Psoas muscle (tissue), 8 donors: ENCODE measurements around the gene PVR. TPM values are rescaled to one million over a fixed set of nuclear protein-coding genes. Genes with fewer than 3 reads are reported as not detected.

Source experiments
- ATAC-seq, 4 donors: fragments of 200-7000 bp; cut with Tn5 transposase; one replicate each; pipeline ENCODE4 v1.9.1; 2020; ENCODE audit warnings: moderate library complexity in 3 of 4, mild to moderate bottlenecking in 2 of 4
- DNase-seq, 2 donors: peaks; one replicate each; pipeline ENCODE4 v3.0.0-alpha.2; 2020
- H3K27ac ChIP-seq: fragments of 200-600 bp; one replicate; pipeline ENCODE4 v1.8.0; 2022
- H3K27me3 ChIP-seq, 3 donors: fragments of 200-600 bp in 1 of 3; one replicate each; pipeline versions ENCODE4 v1.6.1 to v1.8.0; 2013 to 2022; ENCODE audit warnings: low read length in 2 of 3, mild to moderate bottlenecking in 2 of 3, moderate library complexity in 1 of 3; ENCODE audit not compliant: insufficient read depth in 3 of 3
- H3K36me3 ChIP-seq, 2 donors: fragments of 200-600 bp in 1 of 2; one replicate each; pipeline versions ENCODE4 v1.6.1 to v1.8.0; 2013 to 2022; ENCODE audit warnings: low read depth in 1 of 2, mild to moderate bottlenecking in 1 of 2, moderate library complexity in 1 of 2; ENCODE audit not compliant: insufficient read depth in 1 of 2
- H3K4me1 ChIP-seq: fragments of 200-600 bp; one replicate; pipeline ENCODE4 v1.8.0; 2022
- H3K4me3 ChIP-seq: fragments of 200-600 bp; one replicate; pipeline ENCODE4 v1.8.0; 2022; ENCODE audit warnings: mild to moderate bottlenecking
- H3K9me3 ChIP-seq: fragments of 200-600 bp; one replicate; pipeline ENCODE4 v1.8.0; 2022
- WGBS, 3 donors: extraction: QIAGEN DNeasy Blood & Tissue Kit; methylation state at CpG; one replicate each; pipeline versions ENCODE4 v1.1.6 to v1.1.7; 2013; 5-methylcytosine and 5-hydroxymethylcytosine counted together
- intact Hi-C, 2 donors: fragments of 100-400 bp; cut with DNase I; formaldehyde crosslinking; loops; one replicate each; pipeline versions ENCODE4 v1.11.0 to v1.14.2; 2022
- polyA plus RNA-seq, 3 donors: library from polyadenylated mRNA; stranded (reverse); fragments of 200-250 nt; gene quantifications; one replicate each; pipeline ENCODE4 v1.2.3, GENCODE V29; 2013
- total RNA-seq, 4 donors: library from RNA; stranded (reverse); fragmentation: NEBNext Ultra II Directional in 2 of 4; extraction: Animal tissue kit (Norgen Biotek cat#: 25700) in 2 of 4; gene quantifications; one replicate each; pipeline versions ENCODE4 v1.2.1 to v1.2.4, GENCODE V29; 2021 to 2023
- TF ChIP-seq, protein P1 (sequence below): fragments of 200-600 bp; IDR thresholded peaks from one replicate; pipeline ENCODE4 v1.8.0; 2022; ENCODE audit warnings: antibody characterized with exemption
- donor health status: healthy with polysubstance abuse.
- donor health status: DM: no; HTN: no; CAD: no; lungs with moderate emphysema.
- donor health status: Bipolar disorder and iron deficiency.
- donor health status: healthy.
- donor health status: DM: yes; HTN: yes; CAD: no.
- donor health status: DM: no; HTN: no; CAD: no.
- donor health status: DM: no; HTN: no; CAD: no.
- donor health status: DM: yes; HTN: yes; CAD: no.

PVR gene
- total and polyA plus RNA-seq, 7 donors: 21.0 to 117 (median 44.4) TPM

DNA sequence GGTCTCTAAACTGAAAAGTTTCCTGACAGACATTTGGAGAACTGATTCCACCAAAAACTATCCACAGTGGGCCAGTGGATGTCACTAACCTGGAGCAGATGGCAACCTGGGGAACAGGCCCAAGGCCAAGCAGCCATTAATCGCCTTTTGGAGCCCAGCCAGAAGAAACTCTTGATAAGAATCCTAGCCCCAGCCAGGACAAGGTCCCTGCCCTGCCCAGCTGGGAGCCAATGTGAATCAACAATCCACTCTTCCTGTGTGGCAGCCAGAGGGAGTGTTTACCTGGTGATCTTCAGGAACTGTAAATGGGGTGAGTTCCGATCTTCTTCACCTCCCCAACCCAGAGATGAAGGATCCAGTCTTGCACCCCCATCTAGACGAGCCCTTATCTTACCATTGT is 44.8 kb upstream of the PVR start:
- no peaks in the 10 kb centered on the region for H3K36me3 ChIP-seq
- H3K27me3 ChIP-seq: peaks cover 0 to 26% (median 3%) of the 10 kb centered on the region in 3 donors
- DNase-seq: no peak
- no peak for ATAC-seq
- H3K9me3 ChIP-seq: peaks cover 3% of the 10 kb centered on the region
- 68 to 78% (median 68%) methylated on average over 3 of the region's 3 CpGs for WGBS, 3 donors
- no peak overlapping the region for H3K4me3 ChIP-seq
- intact Hi-C loops: no loop called here
- TF ChIP-seq, protein P1, sequence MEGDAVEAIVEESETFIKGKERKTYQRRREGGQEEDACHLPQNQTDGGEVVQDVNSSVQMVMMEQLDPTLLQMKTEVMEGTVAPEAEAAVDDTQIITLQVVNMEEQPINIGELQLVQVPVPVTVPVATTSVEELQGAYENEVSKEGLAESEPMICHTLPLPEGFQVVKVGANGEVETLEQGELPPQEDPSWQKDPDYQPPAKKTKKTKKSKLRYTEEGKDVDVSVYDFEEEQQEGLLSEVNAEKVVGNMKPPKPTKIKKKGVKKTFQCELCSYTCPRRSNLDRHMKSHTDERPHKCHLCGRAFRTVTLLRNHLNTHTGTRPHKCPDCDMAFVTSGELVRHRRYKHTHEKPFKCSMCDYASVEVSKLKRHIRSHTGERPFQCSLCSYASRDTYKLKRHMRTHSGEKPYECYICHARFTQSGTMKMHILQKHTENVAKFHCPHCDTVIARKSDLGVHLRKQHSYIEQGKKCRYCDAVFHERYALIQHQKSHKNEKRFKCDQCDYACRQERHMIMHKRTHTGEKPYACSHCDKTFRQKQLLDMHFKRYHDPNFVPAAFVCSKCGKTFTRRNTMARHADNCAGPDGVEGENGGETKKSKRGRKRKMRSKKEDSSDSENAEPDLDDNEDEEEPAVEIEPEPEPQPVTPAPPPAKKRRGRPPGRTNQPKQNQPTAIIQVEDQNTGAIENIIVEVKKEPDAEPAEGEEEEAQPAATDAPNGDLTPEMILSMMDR: no peak
- no peak overlapping the region for H3K27ac ChIP-seq
- no peaks in the 10 kb centered on the region for H3K4me1 ChIP-seq

DNA sequence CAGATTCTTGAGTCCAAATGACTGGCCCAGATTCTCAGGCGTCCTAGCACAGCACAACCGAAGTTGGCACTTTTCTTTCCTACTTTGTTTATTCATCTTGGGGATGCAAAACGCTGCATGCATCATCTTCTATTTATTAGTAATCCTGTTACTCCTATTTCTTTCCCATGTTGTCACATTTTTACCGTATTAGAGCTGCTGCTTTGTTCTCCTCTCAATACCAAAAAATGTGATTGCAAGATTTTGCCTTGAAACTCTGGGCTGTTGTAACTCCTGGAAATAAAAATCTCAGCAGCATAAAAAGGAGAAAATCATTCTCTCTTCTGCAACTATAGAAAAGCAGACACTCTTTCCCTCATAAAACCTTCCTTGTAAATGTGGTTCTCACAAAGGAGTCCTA is 43.2 kb upstream of the PVR start:
- Histone ChIP-seq H3K4me1 (no peaks in the 10 kb centered on the region), H3K36me3 (no peaks in the 10 kb centered on the region), H3K4me3 (no peak overlapping the region), H3K27ac (no peak overlapping the region), H3K9me3 (peaks cover 3% of the 10 kb centered on the region), H3K27me3 (peaks cover 0 to 20% (median 3%) of the 10 kb centered on the region in 3 donors)
- TF ChIP-seq, protein P1: no peak
- no peak for ATAC-seq
- DNase-seq: no peak
- intact Hi-C loops: no loop called here
- WGBS, 3 donors: 58 to 59% (median 59%) methylated on average over 4 of the region's 4 CpGs

DNA sequence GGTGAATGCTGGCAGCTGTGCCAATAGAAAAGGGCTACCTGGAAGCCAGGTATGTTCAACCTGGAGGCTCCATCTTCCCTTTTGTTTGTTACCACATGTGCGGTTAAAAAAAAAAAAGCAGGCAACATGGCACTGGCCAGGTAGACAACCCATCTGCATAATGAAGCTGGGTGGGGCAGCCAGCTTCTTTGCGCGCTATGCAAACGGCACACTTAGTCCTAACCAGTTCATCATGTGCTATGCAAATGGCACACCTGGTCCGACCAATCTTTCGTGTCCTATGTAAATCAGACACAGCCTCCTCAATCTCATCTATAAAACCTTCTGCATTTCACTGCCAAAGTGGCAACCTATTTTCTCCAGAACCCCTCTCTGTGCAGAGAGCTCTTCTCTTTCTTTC is 41.6 kb upstream of the PVR start:
- no peak overlapping the region for H3K27ac ChIP-seq
- H3K27me3 ChIP-seq: peaks cover 0 to 9% (median 3%) of the 10 kb centered on the region in 3 donors
- no peak for DNase-seq
- no peak for ATAC-seq
- no peaks in the 10 kb centered on the region for H3K4me1 ChIP-seq
- H3K9me3 ChIP-seq: peaks cover 3% of the 10 kb centered on the region
- 79 to 82% (median 81%) methylated on average over 6 of the region's 6 CpGs for WGBS, 3 donors
- no peak overlapping the region for H3K4me3 ChIP-seq
- H3K36me3 ChIP-seq: no peaks in the 10 kb centered on the region
- TF ChIP-seq, protein P1: no peak
- intact Hi-C loops: no loop called here

DNA sequence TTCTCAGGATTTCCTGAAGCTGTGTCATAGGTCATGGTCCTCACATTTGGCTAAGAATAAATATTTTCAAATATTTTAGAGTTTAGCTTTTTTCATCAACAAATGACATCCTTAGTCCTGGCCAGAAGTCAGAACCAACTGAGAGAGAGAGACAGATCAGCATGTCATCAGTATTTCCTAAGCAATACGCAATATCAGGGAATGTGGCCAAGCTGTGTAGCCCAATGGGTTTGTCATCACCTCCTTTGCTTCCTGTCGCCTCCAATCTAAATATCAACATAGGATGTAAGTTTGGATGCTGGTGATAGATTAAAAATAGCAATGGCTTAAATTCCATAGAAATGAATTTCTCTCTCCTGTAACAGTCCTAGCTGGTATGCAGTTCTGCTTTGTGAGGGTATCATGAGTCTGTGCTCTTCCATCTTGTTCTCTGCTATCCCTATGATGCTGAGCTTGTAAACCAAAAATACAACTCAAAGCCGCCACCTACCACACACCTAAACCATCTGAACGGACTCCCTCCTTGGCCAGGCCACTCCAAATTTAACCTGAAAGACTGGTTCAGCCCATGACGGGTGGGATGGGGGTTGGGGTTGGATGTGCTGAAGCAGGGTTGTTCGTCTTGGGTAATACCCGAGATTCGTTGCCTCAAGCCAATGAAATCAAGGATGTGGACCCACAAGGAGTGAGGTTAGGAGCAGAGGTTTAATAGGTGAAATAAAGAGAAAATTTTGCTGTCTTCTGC is 40.3 kb upstream of the PVR start:
- ATAC-seq: no peak
- H3K4me3 ChIP-seq: no peak overlapping the region
- no peak for DNase-seq
- H3K9me3 ChIP-seq: no peaks in the 10 kb centered on the region
- 69 to 73% (median 70%) methylated on average over 8 of the region's 8 CpGs for WGBS, 3 donors
- H3K36me3 ChIP-seq: no peaks in the 10 kb centered on the region
- TF ChIP-seq, protein P1: no peak
- peak overlapping the region; percentile 18 for H3K27ac ChIP-seq
- intact Hi-C loops: no loop called here
- H3K27me3 ChIP-seq: peaks cover 0 to 8% (median 0%) of the 10 kb centered on the region in 3 donors
- no peaks in the 10 kb centered on the region for H3K4me1 ChIP-seq

DNA sequence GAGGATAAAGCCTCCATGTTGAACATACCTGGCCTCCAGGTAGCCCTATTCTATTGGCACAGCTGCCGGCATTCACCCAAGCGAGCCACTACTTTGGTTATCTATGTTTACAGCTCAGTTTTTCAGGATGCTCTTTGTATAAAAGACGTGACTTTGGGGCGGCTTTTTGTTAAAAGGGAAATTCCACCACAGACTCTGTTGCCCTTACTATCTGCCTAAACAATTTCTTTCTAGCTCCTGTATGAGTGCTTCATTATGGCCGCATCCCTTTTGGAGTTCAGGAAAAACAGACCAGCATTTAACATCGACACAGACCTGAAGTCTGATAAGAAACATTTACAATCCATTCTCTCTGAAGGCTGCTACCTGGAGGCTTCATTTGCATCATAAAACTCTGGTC is 39.5 kb upstream of the PVR start:
- no peaks in the 10 kb centered on the region for H3K9me3 ChIP-seq
- intact Hi-C loops: no loop called here
- H3K27ac ChIP-seq: no peak overlapping the region
- H3K4me1 ChIP-seq: no peaks in the 10 kb centered on the region
- TF ChIP-seq, protein P1: no peak
- peaks cover 0 to 4% (median 0%) of the 10 kb centered on the region in 3 donors for H3K27me3 ChIP-seq
- no peaks in the 10 kb centered on the region for H3K36me3 ChIP-seq
- no peak for ATAC-seq
- DNase-seq: no peak
- WGBS, 3 donors: 66 to 70% (median 68%) methylated on average over 6 of the region's 6 CpGs
- no peak overlapping the region for H3K4me3 ChIP-seq
